GF-D8 (cell line): ENCODE data around the gene ADAMTS16.

ENCODE experiments used
- DNase-seq: peaks from one replicate; lab custom pipeline; 2025; lab: John Stamatoyannopoulos, UW

The ADAMTS16 gene

DNA sequence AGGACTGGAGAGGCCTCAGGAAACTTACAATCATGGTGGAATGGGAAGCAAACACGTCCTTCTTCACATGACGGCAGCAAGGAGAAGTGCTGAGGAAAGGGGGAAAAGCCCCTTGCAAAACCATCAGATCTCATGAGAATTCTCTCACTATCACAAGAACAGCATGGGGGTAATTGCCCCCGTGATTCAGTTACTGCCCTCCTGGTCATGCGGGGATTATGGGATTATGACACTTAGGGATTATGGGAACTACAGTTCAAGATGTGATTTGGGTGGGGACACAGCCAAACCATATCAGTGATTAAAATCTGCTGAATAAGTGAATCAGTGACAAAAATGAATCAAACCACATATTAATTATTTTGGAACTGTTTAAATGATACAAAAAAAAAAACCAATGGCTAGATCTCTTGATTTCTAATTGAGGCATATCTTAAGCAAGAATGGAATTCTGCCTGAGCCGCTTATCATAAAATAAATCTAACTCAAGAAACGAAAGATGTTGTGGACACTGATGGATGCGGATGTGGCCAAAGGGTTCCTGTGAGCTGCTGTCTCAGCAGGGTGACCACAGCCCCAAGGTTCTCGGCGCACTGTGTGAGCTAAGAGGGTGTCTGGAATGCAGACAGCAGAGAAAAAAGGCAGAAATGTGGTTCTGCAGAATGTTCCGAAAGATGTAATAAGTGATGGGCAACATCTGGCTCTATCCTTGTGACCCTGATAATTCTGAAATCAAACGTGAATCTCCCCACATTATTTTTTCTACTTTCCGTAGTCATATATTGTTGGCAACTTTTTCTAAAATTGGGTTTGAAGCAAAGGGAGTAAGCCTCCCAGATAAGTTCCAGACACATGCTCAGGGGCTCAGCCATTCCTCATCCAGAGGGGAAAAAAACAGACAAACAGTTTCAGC, 175.2 kb downstream of the ADAMTS16 start:
- no peak for DNase-seq

DNA sequence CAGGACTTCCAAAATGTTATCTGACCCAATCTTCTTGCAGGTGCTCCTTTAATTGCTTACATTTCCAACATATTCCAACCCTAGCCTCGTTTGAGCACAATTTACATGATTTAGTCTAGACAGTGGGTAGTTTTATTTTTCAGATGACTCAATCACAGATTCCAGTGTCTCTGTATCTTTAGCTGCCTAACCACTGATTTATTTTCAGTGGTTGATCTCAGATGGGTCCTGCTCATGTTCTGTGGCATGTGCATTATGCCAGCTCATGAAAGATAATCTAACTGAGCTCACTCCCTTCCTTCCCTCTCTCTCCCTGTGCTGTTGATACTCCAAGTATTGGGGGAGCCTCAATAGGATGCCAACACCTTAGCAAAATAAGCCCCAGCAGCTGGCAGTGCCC, 176.2 kb downstream of the ADAMTS16 start:
- DNase-seq: no peak

DNA sequence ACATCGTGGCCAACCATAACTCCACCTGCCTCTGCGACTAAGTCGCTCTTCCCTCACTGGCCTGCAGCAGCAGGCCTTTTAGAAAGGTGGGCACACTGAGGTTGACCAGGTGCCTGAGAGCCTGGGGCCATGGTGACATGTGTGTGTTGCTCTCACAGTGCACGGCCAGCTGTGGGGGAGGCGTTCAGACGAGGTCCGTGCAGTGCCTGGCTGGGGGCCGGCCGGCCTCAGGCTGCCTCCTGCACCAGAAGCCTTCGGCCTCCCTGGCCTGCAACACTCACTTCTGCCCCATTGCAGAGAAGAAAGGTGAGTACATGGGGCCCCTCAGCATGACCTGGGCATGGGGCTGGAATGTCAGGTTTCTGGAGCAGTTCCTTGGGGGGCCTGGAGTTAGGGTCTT, 177.8 kb downstream of the ADAMTS16 start:
- DNase-seq: no peak

DNA sequence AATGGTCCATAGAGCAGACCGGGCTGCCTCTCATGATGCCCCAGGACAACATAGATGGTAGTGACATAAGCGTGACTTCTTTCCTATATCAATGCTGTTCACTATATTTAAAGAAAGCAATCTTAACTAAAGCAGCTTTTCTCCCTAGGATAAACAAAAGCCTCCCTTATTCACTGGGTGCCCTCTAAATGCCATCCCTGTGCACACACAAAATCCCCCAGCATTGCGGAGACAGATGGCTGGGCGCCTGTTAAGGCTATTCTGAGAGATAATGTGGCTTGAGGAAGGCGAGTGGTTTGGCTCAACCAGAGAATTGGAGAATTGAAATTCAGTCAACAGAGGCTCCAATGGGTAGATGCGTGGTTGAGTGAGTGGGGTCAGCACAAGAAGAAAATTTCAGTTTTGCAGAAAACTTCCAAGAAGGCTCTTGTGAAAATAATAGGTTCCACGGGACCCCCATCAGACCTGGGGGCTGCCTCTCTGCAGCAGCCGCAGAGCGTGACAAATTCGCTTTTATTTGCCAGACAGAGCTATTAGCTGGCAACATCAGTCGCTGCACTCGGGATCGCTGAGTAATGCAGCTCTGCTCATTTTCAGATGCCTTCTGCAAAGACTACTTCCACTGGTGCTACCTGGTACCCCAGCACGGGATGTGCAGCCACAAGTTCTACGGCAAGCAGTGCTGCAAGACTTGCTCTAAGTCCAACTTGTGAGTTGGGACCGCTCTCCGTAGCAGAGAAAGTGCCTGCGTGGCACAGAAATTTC, 178.5 kb downstream of the ADAMTS16 start:
- DNase-seq: no peak

DNA sequence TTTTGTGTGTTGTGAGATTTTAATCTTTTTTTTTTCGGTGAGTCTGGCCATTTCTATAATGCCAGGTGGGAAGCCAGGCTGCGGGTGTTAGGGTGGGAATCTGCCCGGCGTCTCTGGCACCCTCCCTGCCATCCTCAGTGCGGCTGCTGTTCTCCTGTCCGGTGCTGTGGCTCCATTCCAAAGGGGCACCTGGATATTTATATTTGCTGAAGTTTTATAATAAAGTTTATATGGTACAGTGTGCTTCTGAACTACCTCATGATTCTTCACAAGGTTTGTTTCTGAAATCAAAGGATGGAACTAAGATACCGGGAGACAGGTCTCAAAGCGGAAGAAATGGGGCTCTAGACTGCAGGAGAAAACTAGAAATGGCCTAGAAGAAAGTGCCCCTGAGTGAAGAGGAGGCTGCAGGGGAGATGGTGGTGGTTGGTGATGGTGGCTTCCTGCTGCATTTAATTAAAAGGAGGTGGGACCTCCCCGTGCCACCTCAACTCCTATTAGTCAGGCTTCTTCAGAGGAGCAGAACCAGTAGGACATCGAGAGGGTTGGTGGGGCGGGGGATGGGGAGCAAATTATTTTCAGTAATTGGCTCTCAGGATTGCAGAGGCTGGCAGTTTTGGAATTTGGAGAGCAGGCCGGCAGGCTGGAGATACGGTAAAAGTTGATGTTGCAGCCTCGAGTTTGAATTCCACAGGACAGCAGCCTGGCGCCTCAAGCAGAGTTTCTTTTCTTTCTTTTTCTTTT, 180.1 kb downstream of the ADAMTS16 start:
- no peak for DNase-seq

DNA sequence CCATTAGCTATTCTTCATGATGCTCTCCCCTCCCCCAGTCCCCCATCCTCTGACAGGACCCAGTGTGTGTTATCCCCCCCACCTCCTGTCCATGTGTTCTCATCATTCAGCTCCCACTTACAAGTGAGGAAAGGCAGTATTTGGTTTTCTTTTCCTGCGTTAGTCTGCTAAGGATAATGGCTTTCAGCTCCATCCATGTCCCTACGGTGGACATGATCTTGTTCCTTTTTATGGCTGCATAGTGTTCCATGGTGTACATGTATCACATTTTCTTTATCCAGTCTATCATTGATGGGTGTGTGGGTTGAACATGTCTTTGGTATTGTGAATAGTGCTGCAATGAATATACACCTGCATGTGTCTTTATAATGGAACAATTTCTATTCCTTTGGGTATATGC, 181.0 kb downstream of the ADAMTS16 start:
- no peak for DNase-seq

DNA sequence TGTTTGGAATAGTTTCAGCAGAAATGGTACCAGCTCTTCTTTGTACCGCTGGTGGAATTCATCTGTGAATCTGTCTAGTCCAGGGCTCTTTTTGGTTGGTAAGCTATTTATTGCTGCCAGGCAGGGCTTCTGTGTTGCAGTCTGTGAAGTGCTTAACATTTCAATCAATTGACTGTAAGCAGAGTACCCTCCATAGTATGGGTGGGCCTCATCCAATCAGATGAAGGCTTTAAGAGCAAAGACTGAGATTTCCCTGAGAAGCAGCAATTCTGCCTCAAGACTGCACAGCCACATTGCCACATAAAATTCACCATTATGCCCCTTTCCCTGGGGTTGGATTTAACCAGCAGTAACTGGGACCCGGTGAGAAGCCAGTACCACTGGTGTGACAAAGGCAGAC, 183.4 kb downstream of the ADAMTS16 start:
- DNase-seq: no peak

DNA sequence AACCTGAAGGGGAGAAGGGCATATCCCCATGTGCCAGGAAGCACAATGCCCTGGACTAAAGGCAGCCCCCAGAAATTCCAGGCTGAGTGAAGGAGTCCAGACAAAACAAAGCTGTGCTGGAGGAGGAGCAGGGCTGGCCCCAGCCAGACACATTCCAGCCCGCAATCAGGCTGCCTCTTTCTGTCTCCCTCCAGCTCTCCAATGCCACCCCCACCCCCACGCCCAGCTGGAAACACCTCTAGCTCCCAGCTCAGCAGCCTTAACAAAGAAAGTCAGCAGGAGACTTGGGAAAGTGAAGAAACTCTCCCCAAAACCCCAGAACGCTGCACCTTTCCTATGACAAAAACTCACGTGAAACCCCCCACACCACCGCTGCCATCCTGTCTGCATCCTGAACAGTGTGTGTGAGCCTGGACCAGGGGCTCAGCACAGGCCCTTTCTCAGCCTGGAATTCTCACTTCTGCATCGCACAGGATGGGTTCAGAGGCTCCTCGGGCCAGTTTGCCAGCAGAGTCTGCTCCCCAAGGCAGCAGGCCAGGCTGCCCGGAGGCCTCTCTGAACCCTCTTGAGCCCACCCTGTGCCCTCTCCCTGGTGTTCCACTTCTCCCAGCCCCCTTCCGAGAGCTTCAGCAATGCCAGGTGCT, 186.1 kb downstream of the ADAMTS16 start:
- DNase-seq: no peak

DNA sequence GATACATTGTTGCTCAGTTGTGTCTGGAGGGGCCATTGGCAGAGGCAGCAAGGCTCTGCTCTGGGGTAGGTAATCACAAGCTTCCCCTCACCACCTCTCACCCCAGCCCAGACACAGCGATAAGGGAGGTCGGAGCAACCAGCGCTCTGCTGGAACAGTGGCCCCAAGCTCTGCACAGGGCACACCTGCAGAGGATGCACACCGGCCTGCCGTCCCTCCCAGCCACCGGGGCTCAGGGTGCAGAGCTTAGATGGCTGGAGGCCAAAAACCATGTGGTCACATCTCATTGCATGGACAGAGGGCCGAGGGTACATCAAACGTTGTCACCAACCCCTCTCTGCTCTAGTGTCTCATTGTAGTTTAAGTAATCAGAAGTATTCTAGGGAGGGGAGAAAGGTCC, 187.0 kb downstream of the ADAMTS16 start:
- no peak for DNase-seq

DNA sequence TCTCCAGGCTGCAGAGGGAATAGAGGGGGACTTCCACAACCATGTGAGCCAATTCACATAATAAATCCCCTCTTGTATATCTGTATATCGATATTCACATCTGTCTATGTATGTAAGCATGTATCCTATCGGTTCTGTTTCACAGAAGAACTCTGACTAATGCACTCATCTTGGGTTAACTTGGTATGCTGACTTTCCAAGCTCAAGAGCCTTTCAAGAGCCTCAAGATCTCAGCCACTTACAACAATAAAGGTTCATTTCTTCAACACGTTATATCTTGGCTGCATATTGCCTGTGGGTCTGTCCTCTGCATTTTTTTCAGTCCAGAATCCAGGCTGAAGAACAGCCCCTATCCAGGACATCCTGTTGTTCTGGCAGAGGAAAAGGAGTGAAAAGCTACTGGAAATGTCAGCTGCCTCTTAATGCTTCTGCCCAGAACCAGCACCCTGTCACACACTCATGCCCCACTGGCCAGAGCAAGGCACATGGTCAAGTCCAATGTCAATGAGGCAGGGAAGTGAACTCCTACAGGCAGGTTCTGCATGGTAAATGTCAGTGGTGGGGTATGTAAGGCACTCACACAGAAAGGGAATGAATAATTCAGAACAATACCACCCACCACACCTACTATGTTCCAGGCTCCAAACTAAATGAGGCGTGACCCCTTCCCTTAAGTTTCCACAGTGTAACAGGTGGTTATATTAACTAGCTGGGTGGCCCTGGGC, 190.8 kb downstream of the ADAMTS16 start:
- no peak for DNase-seq

DNA sequence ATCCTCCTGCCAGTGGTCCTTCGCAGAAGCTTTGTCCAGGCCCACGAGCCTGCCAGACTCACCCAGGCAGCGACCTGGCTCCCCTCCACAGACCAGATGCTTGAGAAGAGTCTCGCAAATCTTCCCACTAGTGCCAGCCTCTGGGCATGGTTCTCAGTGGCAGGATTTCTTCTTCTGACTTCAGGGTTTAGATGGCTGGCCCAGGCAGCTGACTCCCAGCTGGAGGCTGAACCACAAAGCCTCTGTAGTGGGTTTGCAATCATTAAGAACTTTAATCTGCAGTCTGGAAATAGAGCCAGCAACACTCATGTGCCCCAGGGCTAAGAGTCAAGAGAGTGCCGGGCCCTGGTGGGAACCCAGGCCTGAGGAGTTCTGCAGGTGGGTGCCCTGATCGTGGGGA, 191.7 kb downstream of the ADAMTS16 start:
- DNase-seq: no peak

DNA sequence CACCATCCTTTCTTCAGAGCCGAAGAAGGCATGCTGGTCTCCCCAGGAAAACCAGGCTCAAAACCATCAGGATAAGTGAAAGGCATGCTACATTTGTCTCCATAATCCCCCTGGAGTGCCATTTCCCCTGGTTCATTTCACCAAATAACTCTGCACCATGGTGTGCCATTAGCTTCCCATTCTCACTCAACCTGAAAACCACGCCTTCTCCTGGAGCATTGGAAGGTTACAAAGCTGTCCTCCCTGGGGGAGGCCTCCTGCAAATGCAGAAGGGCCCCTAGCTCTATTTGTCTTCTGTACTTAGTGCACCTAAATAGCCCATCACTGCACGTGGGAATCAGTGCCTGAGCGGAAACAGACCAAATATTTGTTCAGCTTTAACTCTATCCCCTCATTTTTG, 192.2 kb downstream of the ADAMTS16 start:
- DNase-seq: no peak

DNA sequence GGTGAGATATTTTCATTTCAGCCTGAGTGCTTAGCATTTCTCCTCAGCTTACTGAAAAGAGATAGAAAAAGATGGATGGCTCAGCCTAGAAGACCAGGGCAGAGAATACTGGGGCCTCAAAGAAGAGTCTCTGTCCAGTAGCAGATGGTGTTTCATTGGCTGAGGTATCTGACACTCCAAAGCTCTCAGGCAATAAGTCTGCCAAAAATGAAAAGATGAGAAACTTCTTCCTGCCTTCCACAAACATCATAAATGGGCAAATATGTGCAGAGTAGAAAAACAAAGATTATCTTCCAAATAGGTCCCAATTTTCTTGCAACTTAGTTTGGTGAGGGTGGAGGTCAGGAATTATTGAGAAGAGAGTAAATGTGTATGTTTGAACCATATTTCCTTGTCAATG, 195.0 kb downstream of the ADAMTS16 start:
- DNase-seq: no peak

DNA sequence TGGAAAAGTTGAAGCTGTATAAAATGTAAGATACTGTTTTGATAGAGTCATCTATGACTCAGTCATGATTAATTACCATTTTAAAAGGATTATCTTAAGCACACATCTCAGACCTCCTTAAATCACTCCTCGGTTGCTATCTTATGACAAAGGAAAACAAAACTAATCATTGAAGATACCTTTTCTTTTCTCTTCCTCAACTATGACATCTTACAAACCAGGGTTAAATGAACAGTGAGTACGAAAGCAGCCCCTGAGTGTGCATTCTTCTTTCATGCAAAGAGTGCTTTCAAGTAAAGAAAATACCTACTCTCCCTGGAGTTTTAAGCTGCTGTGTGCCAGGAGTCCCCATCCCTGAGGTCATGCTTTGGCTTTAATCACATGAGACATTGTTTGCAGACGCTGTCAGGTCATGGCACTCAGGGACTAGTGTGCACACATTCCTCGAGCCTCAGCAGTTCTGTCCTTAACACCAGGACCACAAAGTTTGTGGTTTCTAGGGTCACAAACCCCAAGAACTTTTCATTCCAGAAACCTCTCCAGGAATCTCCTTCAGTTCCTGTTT, 195.7 kb downstream of the ADAMTS16 start:
- no peak for DNase-seq

DNA sequence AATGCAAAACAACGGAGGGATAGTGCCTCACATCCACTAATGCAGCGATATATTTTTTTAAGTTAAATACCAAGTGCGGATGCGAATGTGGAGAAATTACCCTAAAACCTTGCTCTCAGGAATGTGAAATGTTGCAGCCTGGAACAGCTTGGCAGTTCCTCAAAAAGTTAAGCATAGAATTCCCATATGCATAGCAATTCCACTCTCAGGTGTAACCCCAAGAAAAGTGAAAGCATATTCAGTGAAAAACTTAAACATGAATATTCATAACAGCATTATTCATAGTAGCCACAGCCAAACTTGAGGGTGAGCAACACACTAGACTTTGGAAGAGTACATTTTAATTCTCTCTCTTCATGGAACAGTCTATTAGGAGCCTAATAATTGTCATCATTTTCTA, 199.1 kb downstream of the ADAMTS16 start:
- DNase-seq: no peak

DNA sequence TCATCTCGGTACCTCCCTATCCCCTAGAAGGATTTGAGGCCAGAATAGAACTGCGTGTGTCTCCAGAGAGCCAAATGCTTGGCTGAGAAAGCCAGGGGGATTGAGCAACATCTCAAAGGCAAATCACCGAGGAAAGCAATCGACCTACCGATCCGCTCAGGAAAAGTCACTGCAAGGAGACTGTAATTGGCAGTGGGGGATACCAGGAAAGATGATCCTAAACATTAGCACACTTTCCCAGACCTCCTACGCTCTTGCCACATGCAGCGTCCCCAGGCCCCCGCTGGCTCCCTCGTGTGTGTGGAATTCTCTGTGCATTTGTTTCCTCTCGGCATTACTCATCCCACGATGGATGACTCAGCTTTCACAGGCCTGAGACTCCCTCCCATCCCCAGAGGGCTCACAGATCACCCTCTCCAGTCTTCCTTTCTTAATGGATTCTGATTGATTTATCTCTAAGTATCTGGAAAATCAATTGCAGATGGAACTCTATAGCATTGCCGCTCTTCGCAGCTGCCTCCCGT, 200.1 kb downstream of the ADAMTS16 start:
- DNase-seq: no peak

DNA sequence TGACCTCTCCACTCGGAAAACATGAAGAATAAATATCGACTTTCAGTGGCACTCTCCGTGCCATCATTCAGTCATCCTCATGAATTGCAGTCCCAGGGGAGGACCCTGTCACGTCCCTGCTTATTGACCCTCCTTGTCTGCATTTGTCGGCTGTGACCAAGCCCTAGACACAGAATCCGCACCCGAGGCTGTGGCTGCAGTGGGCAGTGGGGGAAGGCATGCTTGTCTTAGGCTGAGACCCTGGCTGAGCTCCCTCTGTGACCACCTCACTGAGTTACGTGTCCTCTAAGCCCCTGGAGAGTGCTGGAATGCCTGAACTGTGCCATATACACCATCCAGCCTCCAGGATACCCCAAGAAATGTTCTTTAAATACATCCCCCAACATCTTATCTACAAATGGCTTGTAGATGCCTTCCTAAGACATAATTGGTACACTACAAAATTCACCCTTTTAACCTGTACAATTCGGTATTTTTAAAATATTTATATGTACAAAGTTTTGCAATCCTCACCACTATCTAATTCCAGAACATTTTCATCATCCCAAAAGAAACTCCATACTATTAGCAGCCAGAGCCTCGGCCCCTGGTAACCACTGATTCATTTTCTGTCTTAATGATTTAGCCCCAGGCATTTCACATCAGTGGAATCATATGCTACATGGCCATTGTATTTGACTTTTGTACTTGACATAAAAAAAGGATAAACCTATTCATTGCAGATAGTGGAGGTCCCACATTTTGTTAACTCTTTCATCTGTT, 201.6 kb downstream of the ADAMTS16 start:
- DNase-seq: no peak

DNA sequence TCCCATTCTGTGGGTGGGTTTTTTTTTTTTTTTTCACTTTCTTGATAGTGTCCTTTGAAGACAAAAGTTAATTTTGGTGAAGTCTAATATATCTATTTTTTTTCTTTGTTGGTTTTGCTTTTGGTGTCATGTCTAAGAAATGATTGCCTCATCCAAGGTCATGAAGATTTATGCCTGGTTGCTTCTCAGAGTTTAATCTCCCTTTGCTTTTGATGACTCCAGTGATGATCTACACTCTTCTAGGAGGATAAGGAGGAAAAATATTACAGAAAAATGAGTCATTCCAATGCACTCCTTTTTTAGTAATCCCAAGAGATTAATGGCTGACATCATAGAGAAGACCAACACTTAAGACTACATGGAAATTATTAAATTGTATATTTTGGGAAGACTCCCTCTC, 202.7 kb downstream of the ADAMTS16 start:
- no peak for DNase-seq

DNA sequence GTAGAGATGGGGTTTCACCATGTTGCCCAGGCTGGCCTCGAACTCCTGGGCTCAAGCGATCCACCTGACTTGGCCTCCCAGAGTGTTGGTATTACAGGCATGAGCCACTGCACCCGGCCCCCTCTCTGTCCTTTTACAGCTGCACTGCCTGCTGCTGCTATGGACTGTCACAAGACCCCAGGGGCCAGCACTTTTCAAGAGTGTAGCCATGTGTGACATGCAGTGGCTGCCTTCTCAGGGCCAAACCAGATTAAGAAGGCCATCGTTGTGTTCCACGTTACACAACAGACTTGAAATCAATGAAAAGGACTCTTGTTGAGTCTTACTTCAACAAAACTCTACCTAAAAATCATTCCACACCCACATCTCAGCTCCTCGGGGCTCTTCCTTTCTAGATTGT, 203.4 kb downstream of the ADAMTS16 start:
- DNase-seq: no peak

DNA sequence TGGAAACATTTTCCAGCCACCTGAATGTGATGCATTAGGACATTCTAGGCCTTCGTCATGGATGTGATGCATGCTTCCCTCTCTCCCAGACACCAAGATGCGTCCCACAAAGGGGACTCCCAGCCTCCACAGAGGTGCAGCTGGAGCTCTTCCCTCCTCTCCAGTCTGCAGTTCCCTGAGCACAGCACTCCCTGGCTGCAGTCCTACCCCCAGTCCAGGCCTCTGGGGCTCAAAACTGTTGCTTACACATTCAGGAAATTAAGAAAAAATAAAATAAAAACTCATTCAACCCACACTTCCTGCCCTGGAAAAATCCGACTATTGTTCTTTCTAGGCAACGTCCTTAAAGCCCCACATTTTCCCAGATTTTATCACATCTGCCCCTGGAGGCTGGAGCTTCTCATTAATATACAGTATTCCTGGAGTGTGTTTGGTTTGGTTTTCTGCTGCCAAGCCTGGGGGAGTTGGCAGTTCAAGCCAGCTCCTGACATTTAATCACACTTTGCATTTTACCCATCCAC, 204.0 kb downstream of the ADAMTS16 start:
- no peak for DNase-seq
